HL-60 (cell line): ENCODE measurements around the gene SLC17A8.
A peak's percentile ranks its signal among the peaks of the same experiment; 100 is the strongest.

Experiments
- DNase-seq, 2 experiments: peaks; one replicate each; pipeline ENCODE4 v3.0.0-alpha.2; 2010 to 2020; ENCODE audit warnings: low read depth in 1 of 2, low spot score in 1 of 2
- H3K27ac ChIP-seq: fragments of 250-450 bp; sonication (Bioruptor Pico); replicated peaks from 2 replicates; pipeline ENCODE4 v1.5.1; 2020; ENCODE audit warnings: mild to moderate bottlenecking, moderate library complexity
- H3K27me3 ChIP-seq: fragments of 250-450 bp; sonication (Bioruptor Pico); 2 replicates; pipeline ENCODE4 v1.5.1; 2021; ENCODE audit warnings: mild to moderate bottlenecking, moderate library complexity; ENCODE audit not compliant: insufficient read depth, poor library complexity, severe bottlenecking
- H3K4me3 ChIP-seq: replicated peaks from 2 replicates; pipeline ENCODE4 v1.5.1; 2011; ENCODE audit warnings: mild to moderate bottlenecking, control low read depth, low read length; ENCODE audit not compliant: insufficient read depth
- GABPA ChIP-seq: IDR thresholded peaks from 2 replicates; pipeline ENCODE4 v1.6.1; 2012; ENCODE audit warnings: low read depth
- POLR2AphosphoS5 ChIP-seq: IDR thresholded peaks from 2 replicates; pipeline ENCODE4 v1.6.1; 2012; ENCODE audit warnings: low read depth
- SPI1 ChIP-seq: IDR thresholded peaks from 2 replicates; pipeline ENCODE4 v1.6.1; 2012; ENCODE audit warnings: low read depth, mild to moderate bottlenecking, borderline replicate concordance
- TF ChIP-seq, protein P1 (sequence below): IDR thresholded peaks from one replicate; pipeline ENCODE4 v1.5.1; 2011; ENCODE audit warnings: low read length, control low read depth, inconsistent platforms; ENCODE audit not compliant: insufficient read depth
- TF ChIP-seq, protein P2 (sequence below): IDR thresholded peaks from 2 replicates; pipeline ENCODE4 v1.6.1; 2012; ENCODE audit warnings: low read depth; ENCODE audit not compliant: insufficient replicate concordance

SLC17A8 gene

DNA sequence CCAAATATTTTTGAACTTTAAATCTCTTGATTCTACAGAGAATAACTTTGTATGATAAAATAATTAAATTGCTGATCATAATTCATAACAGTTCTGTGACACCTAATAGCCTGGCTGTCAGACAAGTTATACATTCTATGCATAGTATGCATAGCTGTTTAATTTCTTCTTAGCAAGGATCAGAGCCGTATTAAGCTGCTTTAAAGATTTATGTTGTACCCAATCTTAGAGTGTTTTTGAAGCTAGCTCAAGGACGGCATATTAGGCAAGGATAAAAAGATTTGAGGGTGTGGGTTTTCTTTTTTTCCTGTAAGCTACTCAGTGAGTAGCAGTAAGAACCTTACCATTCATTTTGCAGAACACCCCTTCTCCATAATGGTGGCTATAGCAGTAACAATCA is 45.9 kb downstream of the SLC17A8 start:
- Histone ChIP-seq H3K27ac (no peak overlapping the region), H3K27me3 (peaks cover under 1% of the 10 kb centered on the region), H3K4me3 (no peak overlapping the region)
- DNase-seq, result no peak
- TF ChIP-seq, protein P1, sequence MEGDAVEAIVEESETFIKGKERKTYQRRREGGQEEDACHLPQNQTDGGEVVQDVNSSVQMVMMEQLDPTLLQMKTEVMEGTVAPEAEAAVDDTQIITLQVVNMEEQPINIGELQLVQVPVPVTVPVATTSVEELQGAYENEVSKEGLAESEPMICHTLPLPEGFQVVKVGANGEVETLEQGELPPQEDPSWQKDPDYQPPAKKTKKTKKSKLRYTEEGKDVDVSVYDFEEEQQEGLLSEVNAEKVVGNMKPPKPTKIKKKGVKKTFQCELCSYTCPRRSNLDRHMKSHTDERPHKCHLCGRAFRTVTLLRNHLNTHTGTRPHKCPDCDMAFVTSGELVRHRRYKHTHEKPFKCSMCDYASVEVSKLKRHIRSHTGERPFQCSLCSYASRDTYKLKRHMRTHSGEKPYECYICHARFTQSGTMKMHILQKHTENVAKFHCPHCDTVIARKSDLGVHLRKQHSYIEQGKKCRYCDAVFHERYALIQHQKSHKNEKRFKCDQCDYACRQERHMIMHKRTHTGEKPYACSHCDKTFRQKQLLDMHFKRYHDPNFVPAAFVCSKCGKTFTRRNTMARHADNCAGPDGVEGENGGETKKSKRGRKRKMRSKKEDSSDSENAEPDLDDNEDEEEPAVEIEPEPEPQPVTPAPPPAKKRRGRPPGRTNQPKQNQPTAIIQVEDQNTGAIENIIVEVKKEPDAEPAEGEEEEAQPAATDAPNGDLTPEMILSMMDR, result no peak
- TF ChIP-seq GABPA (no peak), POLR2AphosphoS5 (no peak), SPI1 (no peak)
- TF ChIP-seq, protein P2, sequence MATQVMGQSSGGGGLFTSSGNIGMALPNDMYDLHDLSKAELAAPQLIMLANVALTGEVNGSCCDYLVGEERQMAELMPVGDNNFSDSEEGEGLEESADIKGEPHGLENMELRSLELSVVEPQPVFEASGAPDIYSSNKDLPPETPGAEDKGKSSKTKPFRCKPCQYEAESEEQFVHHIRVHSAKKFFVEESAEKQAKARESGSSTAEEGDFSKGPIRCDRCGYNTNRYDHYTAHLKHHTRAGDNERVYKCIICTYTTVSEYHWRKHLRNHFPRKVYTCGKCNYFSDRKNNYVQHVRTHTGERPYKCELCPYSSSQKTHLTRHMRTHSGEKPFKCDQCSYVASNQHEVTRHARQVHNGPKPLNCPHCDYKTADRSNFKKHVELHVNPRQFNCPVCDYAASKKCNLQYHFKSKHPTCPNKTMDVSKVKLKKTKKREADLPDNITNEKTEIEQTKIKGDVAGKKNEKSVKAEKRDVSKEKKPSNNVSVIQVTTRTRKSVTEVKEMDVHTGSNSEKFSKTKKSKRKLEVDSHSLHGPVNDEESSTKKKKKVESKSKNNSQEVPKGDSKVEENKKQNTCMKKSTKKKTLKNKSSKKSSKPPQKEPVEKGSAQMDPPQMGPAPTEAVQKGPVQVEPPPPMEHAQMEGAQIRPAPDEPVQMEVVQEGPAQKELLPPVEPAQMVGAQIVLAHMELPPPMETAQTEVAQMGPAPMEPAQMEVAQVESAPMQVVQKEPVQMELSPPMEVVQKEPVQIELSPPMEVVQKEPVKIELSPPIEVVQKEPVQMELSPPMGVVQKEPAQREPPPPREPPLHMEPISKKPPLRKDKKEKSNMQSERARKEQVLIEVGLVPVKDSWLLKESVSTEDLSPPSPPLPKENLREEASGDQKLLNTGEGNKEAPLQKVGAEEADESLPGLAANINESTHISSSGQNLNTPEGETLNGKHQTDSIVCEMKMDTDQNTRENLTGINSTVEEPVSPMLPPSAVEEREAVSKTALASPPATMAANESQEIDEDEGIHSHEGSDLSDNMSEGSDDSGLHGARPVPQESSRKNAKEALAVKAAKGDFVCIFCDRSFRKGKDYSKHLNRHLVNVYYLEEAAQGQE, result no peak

DNA sequence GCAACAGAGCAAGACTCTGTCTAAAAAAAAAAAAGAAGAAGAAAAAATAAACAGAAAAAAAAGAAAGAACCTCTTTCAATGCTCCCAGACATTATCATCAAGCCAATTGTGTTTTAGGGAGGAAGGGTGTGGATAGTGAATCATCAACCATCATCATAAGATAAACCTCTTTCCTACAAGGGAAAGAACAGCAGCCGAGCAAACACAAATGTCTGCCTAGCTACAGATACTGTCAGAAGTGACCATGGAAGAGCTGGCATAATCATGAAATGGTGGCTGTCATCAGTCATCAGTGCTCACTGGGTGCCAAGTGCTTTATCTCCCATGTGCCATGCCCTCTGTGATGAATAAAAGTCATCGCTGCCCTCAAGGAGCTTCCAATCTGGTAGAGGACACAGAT is 46.6 kb downstream of the SLC17A8 start:
- H3K27me3 ChIP-seq, result peaks cover 3% of the 10 kb centered on the region
- TF ChIP-seq POLR2AphosphoS5, result no peak
- TF ChIP-seq GABPA, result no peak
- TF ChIP-seq SPI1, result no peak
- TF ChIP-seq, protein P2, result no peak
- TF ChIP-seq, protein P1, result no peak
- no peak for DNase-seq
- H3K4me3 ChIP-seq, result no peak overlapping the region
- H3K27ac ChIP-seq, result no peak overlapping the region

DNA sequence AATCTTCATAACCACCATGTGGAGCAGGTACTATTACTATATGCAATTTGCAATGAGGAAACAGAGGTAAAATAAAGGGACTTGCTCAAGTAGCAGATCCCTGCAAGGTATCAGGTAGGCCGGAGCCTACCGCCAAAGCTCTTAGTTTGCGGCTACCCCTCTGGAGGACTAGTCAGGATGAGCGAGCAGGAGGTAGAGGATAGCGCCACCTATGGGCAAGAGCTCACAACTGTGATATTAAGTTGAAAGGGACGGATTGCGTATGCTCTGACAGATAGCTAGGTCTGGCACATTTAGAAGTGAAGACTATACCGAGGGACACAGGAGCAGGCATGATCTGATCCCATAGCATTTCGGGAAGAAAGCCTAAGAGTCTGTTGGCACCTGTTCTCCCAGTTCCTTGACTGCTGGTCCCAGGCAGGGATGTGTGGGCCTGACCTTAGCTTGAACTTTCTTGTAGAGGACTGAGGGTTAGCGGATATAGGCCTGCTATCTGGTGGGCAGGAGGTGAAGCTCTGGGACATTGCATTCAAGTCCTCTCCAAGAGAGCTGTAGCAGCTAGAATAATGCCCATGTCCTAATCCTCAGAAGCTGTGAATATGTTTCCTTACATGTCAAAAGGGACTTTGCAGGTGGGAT is 48.0 kb downstream of the SLC17A8 start:
- TF ChIP-seq, protein P2, result no peak
- TF ChIP-seq GABPA, result no peak
- TF ChIP-seq, protein P1, result peak; percentile 28
- Histone ChIP-seq H3K4me3 (no peak overlapping the region), H3K27me3 (peaks cover 3% of the 10 kb centered on the region), H3K27ac (no peak overlapping the region)
- DNase-seq, result peak; percentile 4 to 63
